Hepatocyte (in vitro differentiated cells): Measurements from ENCODE around the gene LIPE. TPM values are rescaled to one million over a fixed set of nuclear protein-coding genes. Genes with fewer than 3 reads are reported as not detected.

Experiments used
- DNase-seq: peaks from one replicate; pipeline ENCODE4 v3.0.0-alpha.2; 2016; ENCODE audit warnings: low spot score
- H2AFZ ChIP-seq: fragments of 200-600 bp; sonication (generic); 2 replicates; pipeline ENCODE4 v1.6.0; 2016; ENCODE audit warnings: antibody characterized with exemption, mild to moderate bottlenecking
- H3K27ac ChIP-seq: fragments of 200-600 bp; sonication (generic); 2 replicates; pipeline ENCODE4 v1.5.1; 2016; ENCODE audit warnings: mild to moderate bottlenecking
- H3K27me3 ChIP-seq: fragments of 200-600 bp; sonication (generic); 2 replicates; pipeline ENCODE4 v1.6.1; 2016
- H3K36me3 ChIP-seq: fragments of 200-600 bp; sonication (generic); replicated peaks from 2 replicates; pipeline ENCODE4 v1.5.1; 2016; ENCODE audit warnings: low read depth; ENCODE audit not compliant: insufficient read depth
- H3K4me1 ChIP-seq: fragments of 200-600 bp; sonication (generic); 2 replicates; pipeline ENCODE4 v1.5.1; 2016; ENCODE audit warnings: mild to moderate bottlenecking, moderate library complexity; ENCODE audit not compliant: insufficient read depth
- H3K4me2 ChIP-seq: fragments of 200-600 bp; sonication (generic); 2 replicates; pipeline ENCODE4 v1.6.0; 2016
- H3K4me3 ChIP-seq: fragments of 200-600 bp; sonication (generic); 2 replicates; pipeline ENCODE4 v1.5.1; 2016; ENCODE audit warnings: mild to moderate bottlenecking
- H3K79me2 ChIP-seq: fragments of 200-600 bp; sonication (generic); 2 replicates; pipeline ENCODE4 v1.6.0; 2017; ENCODE audit warnings: mild to moderate bottlenecking
- H3K9me2 ChIP-seq: fragments of 200-600 bp; sonication (generic); replicated peaks from 2 replicates; pipeline ENCODE4 v1.6.0; 2017; ENCODE audit warnings: mild to moderate bottlenecking; ENCODE audit not compliant: insufficient read depth
- H3K9me3 ChIP-seq: fragments of 200-600 bp; sonication (generic); 2 replicates; pipeline ENCODE4 v1.5.1; 2016; ENCODE audit warnings: low read depth, mild to moderate bottlenecking
- H4K20me1 ChIP-seq: fragments of 200-600 bp; sonication (generic); 2 replicates; pipeline ENCODE4 v1.6.0; 2016; ENCODE audit warnings: mild to moderate bottlenecking; ENCODE audit not compliant: insufficient read depth, poor library complexity, severe bottlenecking
- EZH2 ChIP-seq: fragments of 200-600 bp; sonication (generic); IDR thresholded peaks from 2 replicates; pipeline ENCODE4 v1.6.1; 2016; ENCODE audit warnings: antibody characterized with exemption, mild to moderate bottlenecking, borderline replicate concordance
- EZH2phosphoT487 ChIP-seq: fragments of 200-600 bp; sonication (generic); IDR thresholded peaks from one replicate; pipeline ENCODE4 v1.6.1; 2018; ENCODE audit warnings: antibody characterized with exemption, mild to moderate bottlenecking, low read depth, moderate library complexity; ENCODE audit not compliant: unreplicated experiment, severe bottlenecking
- WGBS: methylation state at CpG from one replicate; pipeline ENCODE4 v1.1.6; 2016; ENCODE audit warnings: low lambda C conversion rate; ENCODE audit errors: missing lambda C conversion rate; 5-methylcytosine and 5-hydroxymethylcytosine counted together
- polyA plus RNA-seq: library from polyadenylated mRNA; unstranded; fragments of >200 nt; fragmentation: Nextera tagmentation; extraction: Ambion mirVana; gene quantifications from 2 replicates; pipeline ENCODE4 v1.2.1, GENCODE V29; 2016
- total RNA-seq: library from RNA; depleted of rRNA; stranded (reverse); fragments of >200 nt; gene quantifications from 2 replicates; pipeline ENCODE4 v1.2.3, GENCODE V29; 2014
- TF ChIP-seq, protein P1 (sequence below): fragments of 200-600 bp; sonication (generic); IDR thresholded peaks from 2 replicates; pipeline ENCODE4 v1.5.1; 2016; ENCODE audit warnings: antibody characterized with exemption, mild to moderate bottlenecking; ENCODE audit not compliant: poor library complexity

LIPE gene
- total and polyA plus RNA-seq, 2 experiments from 2014 or later, result 6.4 to 7.1 TPM

DNA sequence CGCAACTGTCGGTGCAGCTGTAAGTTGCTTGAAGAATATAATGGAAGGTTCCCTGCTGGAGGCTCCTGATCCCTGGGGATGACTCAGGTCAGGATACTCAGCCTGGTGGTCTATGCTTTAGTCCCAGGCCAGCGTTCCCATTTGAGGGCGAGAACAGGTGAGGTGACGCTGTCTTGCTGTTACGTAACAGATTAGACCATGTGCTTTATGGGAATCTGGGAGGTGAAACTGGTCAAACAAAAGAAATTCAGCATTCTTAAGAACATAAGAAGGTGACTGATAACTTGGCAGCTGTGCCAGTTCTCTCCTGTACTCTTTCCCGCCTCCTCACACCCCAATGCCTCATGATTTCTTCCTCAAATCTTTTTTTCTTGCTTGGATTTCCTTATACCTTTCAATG is 15.6 kb upstream of the LIPE start, which contains the start of gene CXCL17:
CXCL17 (minus strand) TSS at position 114 of the 400 bp plus-strand sequence. CDS start 114 bp downstream, outside the sequence.
- DNase-seq, result no peak
- Histone ChIP-seq H3K4me3 (no peak within 1 kb of the TSS), H3K4me2 (peak within 1 kb of the TSS; percentile 41), H3K9me2 (no peaks in the 10 kb centered on the region), H3K9me3 (no peaks in the 10 kb centered on the region), H2AFZ (no peak within 1 kb of the TSS), H3K36me3 (no peaks in the 10 kb centered on the region), H4K20me1 (no peaks in the 10 kb centered on the region), H3K79me2 (no peaks in the 10 kb centered on the region), H3K4me1 (peaks cover 31% of the 10 kb centered on the region), H3K27ac (peak within 1 kb of the TSS; percentile 94), H3K27me3 (no peaks in the 10 kb centered on the region)
- TF ChIP-seq, protein P1, sequence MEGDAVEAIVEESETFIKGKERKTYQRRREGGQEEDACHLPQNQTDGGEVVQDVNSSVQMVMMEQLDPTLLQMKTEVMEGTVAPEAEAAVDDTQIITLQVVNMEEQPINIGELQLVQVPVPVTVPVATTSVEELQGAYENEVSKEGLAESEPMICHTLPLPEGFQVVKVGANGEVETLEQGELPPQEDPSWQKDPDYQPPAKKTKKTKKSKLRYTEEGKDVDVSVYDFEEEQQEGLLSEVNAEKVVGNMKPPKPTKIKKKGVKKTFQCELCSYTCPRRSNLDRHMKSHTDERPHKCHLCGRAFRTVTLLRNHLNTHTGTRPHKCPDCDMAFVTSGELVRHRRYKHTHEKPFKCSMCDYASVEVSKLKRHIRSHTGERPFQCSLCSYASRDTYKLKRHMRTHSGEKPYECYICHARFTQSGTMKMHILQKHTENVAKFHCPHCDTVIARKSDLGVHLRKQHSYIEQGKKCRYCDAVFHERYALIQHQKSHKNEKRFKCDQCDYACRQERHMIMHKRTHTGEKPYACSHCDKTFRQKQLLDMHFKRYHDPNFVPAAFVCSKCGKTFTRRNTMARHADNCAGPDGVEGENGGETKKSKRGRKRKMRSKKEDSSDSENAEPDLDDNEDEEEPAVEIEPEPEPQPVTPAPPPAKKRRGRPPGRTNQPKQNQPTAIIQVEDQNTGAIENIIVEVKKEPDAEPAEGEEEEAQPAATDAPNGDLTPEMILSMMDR, result no peak
- TF ChIP-seq EZH2 (no peak), EZH2phosphoT487 (no peak)
- 76% methylated on average over 7 of the region's 7 CpGs for WGBS

DNA sequence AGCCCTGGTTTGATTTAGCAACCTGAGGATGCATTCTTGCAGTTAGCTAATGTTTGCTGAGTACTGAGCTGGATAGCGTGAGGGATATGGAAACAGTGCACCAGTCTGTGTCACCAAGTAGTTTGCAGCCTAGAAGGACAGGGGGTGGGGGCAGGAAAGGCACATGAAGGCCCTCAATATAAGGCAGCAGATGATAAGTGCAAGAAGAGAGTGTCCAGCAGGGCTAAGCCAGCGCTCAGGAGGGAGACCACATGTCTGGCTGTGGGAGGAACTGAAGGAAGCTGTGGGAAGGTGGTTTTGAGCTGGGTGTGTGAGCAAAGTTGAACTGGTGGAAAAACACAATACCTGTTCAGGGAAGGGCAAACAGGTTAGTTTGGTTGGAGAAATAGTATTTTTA is 13.9 kb upstream of the LIPE start:
- Histone ChIP-seq H3K9me3 (no peaks in the 10 kb centered on the region), H3K36me3 (no peaks in the 10 kb centered on the region), H3K27ac (peak overlapping the region; percentile 94), H3K4me3 (no peak overlapping the region), H3K79me2 (no peaks in the 10 kb centered on the region), H3K4me2 (peak overlapping the region; percentile 49), H3K9me2 (no peaks in the 10 kb centered on the region), H3K27me3 (no peaks in the 10 kb centered on the region), H3K4me1 (peaks cover 31% of the 10 kb centered on the region), H4K20me1 (no peaks in the 10 kb centered on the region), H2AFZ (no peak overlapping the region)
- TF ChIP-seq EZH2phosphoT487 (no peak), EZH2 (no peak)
- TF ChIP-seq, protein P1, result no peak
- 43% methylated on average over 2 of the region's 2 CpGs for WGBS
- peak; percentile 59 for DNase-seq

DNA sequence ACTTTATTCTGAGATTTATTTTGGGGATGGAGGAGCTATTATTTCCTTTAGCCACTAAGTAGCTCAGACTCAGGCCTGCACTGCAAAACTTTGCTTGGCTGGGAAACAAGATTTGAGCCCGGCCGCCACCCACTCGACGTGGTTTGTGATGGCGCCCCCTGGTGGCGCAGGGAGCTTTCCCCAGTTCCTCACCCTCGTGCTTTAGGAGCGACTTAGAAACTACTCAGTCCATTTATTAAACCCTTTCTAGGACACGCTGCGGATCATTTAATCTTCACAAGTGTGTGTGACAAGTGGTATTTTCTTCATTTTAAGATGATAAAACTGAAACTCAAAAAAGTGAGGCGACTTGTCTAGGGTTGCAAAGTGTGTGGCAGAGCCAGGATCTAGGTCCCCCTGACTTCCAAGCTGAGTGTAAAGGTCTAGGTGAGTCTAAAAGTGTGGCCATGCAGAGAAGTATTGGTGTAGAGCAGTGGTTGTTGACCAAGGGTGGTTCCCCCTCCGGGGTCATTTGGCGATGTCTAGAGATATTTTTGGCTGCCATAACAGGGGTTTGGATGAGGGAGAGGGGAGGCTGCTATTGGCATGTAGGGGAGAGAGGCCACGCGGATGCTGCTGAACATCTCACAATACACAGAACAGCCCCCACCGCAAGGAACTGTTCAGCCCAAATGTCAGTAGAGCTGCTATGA is 13.3 kb upstream of the LIPE start:
- Histone ChIP-seq H3K4me1 (peaks cover 31% of the 10 kb centered on the region), H3K36me3 (no peaks in the 10 kb centered on the region), H3K9me2 (no peaks in the 10 kb centered on the region), H3K9me3 (no peaks in the 10 kb centered on the region), H3K79me2 (no peaks in the 10 kb centered on the region), H3K4me3 (no peak overlapping the region), H2AFZ (no peak overlapping the region), H3K4me2 (peak overlapping the region; percentile 49), H4K20me1 (no peaks in the 10 kb centered on the region), H3K27me3 (no peaks in the 10 kb centered on the region), H3K27ac (peak overlapping the region; percentile 94)
- 37% methylated on average over 16 of the region's 16 CpGs for WGBS
- TF ChIP-seq, protein P1, result peak; percentile 78
- no peak for TF ChIP-seq EZH2
- peak; percentile 82 for DNase-seq
